HG03159 (cell line): ENCODE data around the gene DHX34.

Experiments used
- ATAC-seq: cut with Tn5 transposase; IDR thresholded peaks from one replicate; pipeline ENCODE4 v1.9.1; 2021; ENCODE audit warnings: mild to moderate bottlenecking, moderate library complexity; ENCODE audit not compliant: unreplicated experiment

DHX34 gene

GRCh38 chr19:47432091-47432490, 83.0 kb downstream of the DHX34 start:
- no peak for ATAC-seq
